ENCODE results near the gene IL13RA2.

Gene IL13RA2

GRCh38 chrX:115029440-115029839 is 12.0 kb upstream of the IL13RA2 start:
- FAIRE-seq (no peak), DNase-seq (ENCODE audit: insufficient read length, low spot score) (no peak)
- TF ChIP-seq CTCF (IDR thresholded peaks at IDR 0.05; ENCODE audit: insufficient read depth, missing control alignments): no peak

DNA sequence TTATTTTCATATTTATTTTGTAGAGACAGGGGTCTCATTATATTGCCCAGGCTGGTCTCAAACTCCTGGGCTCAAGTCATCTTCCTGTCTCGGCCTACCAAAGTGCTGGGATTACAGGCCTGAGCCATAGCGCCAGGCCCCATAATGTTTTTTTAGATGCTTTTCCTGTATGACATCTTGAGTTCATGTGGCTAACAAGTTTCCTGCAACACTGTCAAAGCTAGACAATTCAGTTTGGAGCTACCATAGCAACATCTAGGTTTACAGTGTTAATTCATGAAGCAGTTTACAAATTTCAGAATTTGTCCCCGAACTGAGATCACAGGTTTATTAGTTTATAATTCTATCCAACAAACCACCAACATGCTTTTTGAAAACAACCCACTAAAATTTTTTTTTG is 6.4 kb upstream of the IL13RA2 start:
- no peak for DNase-seq (ENCODE audit: insufficient read length, low spot score)
- no peak for TF ChIP-seq CTCF (IDR thresholded peaks at IDR 0.05; ENCODE audit: insufficient read depth, missing control alignments)
- FAIRE-seq: no peak

GRCh38 chrX:115023139-115023538 is 5.7 kb upstream of the IL13RA2 start:
- no peak for TF ChIP-seq CTCF (IDR thresholded peaks at IDR 0.05; ENCODE audit: insufficient read depth, missing control alignments)
- FAIRE-seq (no peak), DNase-seq (ENCODE audit: insufficient read length, low spot score) (no peak)

DNA sequence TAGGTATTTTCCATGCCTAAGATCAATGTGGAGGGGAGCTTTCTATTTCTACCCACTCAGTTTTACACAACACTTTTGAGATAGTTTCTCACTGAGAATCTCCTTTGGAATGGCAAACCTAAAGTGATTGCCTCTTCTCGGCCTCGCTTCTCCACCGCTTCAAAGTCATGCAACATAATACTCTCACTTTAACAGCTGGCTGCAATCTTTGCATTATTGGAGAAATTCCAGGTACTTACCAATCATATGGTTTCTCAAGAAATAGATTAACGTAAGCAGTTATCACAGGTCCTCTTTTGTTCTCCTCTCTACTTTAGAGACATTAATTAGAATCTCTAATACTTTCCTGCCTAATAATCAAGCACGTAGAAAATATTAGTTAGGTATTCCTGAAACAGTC is 3.7 kb upstream of the IL13RA2 start:
- FAIRE-seq: no peak
- no peak for TF ChIP-seq CTCF (IDR thresholded peaks at IDR 0.05; ENCODE audit: insufficient read depth, missing control alignments)
- DNase-seq (ENCODE audit: insufficient read length, low spot score): no peak

DNA sequence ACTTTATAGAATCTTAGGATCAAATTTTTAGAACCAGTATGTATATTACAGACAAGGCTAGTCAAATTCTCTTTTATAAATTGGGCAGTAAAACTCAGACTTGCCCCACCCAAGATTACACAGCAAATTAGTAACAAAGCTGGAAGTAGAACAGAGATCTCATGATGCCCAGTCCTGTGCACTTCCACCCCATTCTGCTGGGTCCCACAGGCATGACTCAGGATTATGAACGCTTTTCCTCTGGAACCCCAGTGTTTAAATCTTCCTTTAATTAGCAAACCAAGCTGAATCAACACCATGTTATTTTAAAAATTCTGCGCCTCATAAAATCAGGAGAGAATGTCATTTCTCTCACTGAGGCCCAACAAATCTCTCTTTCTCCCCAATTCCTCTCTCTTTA is 1.5 kb upstream of the IL13RA2 start:
- DNase-seq (ENCODE audit: insufficient read length, low spot score) (no peak), FAIRE-seq (no peak)
- no peak for TF ChIP-seq CTCF (IDR thresholded peaks at IDR 0.05; ENCODE audit: insufficient read depth, missing control alignments)

DNA sequence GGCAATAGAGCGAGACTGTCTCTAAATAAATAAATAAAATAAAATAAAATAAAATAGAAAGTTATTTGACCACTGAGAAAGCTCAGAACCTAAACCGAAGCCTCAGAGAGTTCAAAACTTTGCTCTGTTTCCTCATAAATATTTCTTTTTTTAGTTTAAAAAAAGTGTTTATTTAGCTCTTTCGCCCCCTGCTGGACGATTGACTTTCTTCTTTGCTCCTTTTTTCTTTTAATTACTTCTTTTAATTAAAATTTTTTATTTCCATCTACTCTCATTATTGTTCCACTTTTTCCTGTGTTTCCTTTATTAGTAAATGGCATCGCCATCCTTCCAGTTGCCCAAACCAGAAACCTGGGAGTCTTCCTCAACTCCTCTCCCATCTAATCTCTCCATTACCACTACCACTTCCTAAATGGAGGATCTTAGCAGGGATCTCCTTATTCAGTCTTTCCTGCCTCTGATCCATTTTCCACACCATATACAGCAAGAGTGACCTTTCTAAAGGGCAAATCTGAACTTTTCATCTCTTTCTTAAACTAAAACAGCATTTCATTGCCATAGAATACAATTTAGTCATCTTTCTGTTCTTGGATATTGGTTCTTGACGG is 728 bp upstream of the IL13RA2 start:
- peak; percentile 9 for TF ChIP-seq CTCF (IDR thresholded peaks at IDR 0.05; ENCODE audit: insufficient read depth, missing control alignments)
- FAIRE-seq (no peak), DNase-seq (ENCODE audit: insufficient read length, low spot score) (no peak)

GRCh38 chrX:115013705-115014104 is 3.7 kb downstream of the IL13RA2 start:
- no peak for TF ChIP-seq CTCF (IDR thresholded peaks at IDR 0.05; ENCODE audit: insufficient read depth, missing control alignments)
- no peak for FAIRE-seq
- DNase-seq (ENCODE audit: insufficient read length, low spot score): no peak

All from D721Med (cell line).